Neural cell (in vitro differentiated cells): ENCODE data around the gene AHCTF1.
"Not testable (repeated sequence)": the region's sequence is repeated elsewhere in the genome, so short reads cannot be mapped to it uniquely, and the experiment has no call there.

Source experiments
- CTCF ChIP-seq: fragments of 450-650 bp; IDR thresholded peaks from 2 replicates; pipeline ENCODE4 v1.5.1; 2014; ENCODE audit warnings: antibody characterized with exemption, mild to moderate bottlenecking, moderate library complexity; ENCODE audit not compliant: poor library complexity, severe bottlenecking
- EP300 ChIP-seq: fragments of 450-650 bp; conservative IDR thresholded peaks from 2 replicates; pipeline ENCODE4 v1.6.1; 2014; ENCODE audit warnings: antibody characterized with exemption, mild to moderate bottlenecking, moderate library complexity; ENCODE audit not compliant: poor library complexity, severe bottlenecking
- EZH2 ChIP-seq: fragments of 200-600, 300-800 bp; shearing (Covaris generic), sonication (generic); IDR thresholded peaks from 2 replicates; pipeline ENCODE4 v1.6.1; 2014; ENCODE audit warnings: antibody characterized with exemption, low read length, borderline replicate concordance, mild to moderate bottlenecking; ENCODE audit not compliant: insufficient read depth, poor library complexity, severe bottlenecking
- POLR2AphosphoS5 ChIP-seq: IDR thresholded peaks from 2 replicates; pipeline ENCODE4 v1.6.1; 2012
- RAD21 ChIP-seq: fragments of 450-650 bp; conservative IDR thresholded peaks from 2 replicates; pipeline ENCODE4 v1.6.1; 2014; ENCODE audit warnings: antibody characterized with exemption, mild to moderate bottlenecking, moderate library complexity
- SMC3 ChIP-seq: fragments of 450-650 bp; conservative IDR thresholded peaks from 2 replicates; pipeline ENCODE4 v1.6.1; 2014; ENCODE audit warnings: antibody characterized with exemption, mild to moderate bottlenecking, moderate library complexity; ENCODE audit not compliant: poor library complexity
- TAF1 ChIP-seq: IDR thresholded peaks from 2 replicates; pipeline ENCODE4 v1.6.1; 2012; ENCODE audit warnings: low read depth
- TF ChIP-seq, protein P1 (sequence below): IDR thresholded peaks from 2 replicates; pipeline ENCODE4 v1.6.1; 2012; ENCODE audit warnings: borderline replicate concordance

GRCh38 chr1:246813325-246813724 is 118.4 kb downstream of the AHCTF1 start:
- not testable (repeated sequence) for TF ChIP-seq CTCF, RAD21, POLR2AphosphoS5, EZH2, EP300, SMC3, TAF1
- TF ChIP-seq, protein P1, sequence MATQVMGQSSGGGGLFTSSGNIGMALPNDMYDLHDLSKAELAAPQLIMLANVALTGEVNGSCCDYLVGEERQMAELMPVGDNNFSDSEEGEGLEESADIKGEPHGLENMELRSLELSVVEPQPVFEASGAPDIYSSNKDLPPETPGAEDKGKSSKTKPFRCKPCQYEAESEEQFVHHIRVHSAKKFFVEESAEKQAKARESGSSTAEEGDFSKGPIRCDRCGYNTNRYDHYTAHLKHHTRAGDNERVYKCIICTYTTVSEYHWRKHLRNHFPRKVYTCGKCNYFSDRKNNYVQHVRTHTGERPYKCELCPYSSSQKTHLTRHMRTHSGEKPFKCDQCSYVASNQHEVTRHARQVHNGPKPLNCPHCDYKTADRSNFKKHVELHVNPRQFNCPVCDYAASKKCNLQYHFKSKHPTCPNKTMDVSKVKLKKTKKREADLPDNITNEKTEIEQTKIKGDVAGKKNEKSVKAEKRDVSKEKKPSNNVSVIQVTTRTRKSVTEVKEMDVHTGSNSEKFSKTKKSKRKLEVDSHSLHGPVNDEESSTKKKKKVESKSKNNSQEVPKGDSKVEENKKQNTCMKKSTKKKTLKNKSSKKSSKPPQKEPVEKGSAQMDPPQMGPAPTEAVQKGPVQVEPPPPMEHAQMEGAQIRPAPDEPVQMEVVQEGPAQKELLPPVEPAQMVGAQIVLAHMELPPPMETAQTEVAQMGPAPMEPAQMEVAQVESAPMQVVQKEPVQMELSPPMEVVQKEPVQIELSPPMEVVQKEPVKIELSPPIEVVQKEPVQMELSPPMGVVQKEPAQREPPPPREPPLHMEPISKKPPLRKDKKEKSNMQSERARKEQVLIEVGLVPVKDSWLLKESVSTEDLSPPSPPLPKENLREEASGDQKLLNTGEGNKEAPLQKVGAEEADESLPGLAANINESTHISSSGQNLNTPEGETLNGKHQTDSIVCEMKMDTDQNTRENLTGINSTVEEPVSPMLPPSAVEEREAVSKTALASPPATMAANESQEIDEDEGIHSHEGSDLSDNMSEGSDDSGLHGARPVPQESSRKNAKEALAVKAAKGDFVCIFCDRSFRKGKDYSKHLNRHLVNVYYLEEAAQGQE = not testable (repeated sequence)
